GM23338 (cell line): ENCODE measurements around the gene AGBL4. TPM values are rescaled to one million over a fixed set of nuclear protein-coding genes. Genes with fewer than 3 reads are reported as not detected.
A peak's percentile ranks its signal among the peaks of the same experiment; 100 is the strongest.

Source experiments
- ATAC-seq: fragments of 200-7000 bp; cut with Tn5 transposase; 3 replicates; pipeline ENCODE4 v1.9.1; 2020
- DNase-seq: peaks from one replicate; pipeline ENCODE4 v3.0.0-alpha.2; 2015; ENCODE audit warnings: low spot score
- H2AFZ ChIP-seq: fragments of 200-600 bp; sonication (generic); 2 replicates; pipeline ENCODE4 v1.8.0; 2016; ENCODE audit warnings: antibody characterized with exemption, mild to moderate bottlenecking, moderate library complexity
- H3F3A ChIP-seq: fragments of 200-600 bp; sonication (generic); replicated peaks from 2 replicates; pipeline ENCODE4 v1.8.0; 2017; ENCODE audit warnings: antibody characterized with exemption, mixed run types, low read depth
- H3K27ac ChIP-seq: fragments of 200-600 bp; sonication (generic); 2 replicates; pipeline ENCODE4 v1.6.1; 2016; ENCODE audit warnings: low read depth
- H3K27me3 ChIP-seq: fragments of 200-600 bp; sonication (generic); 2 replicates; pipeline ENCODE4 v1.8.0; 2016; ENCODE audit warnings: mild to moderate bottlenecking, mixed run types, moderate library complexity; ENCODE audit not compliant: insufficient read depth
- H3K36me3 ChIP-seq: fragments of 200-600 bp; sonication (generic); 2 replicates; pipeline ENCODE4 v1.8.0; 2016; ENCODE audit warnings: mild to moderate bottlenecking; ENCODE audit not compliant: insufficient read depth
- H3K4me1 ChIP-seq: fragments of 200-600 bp; sonication (generic); 2 replicates; pipeline ENCODE4 v1.8.0; 2016; ENCODE audit warnings: mild to moderate bottlenecking, moderate library complexity; ENCODE audit not compliant: insufficient read depth
- H3K4me2 ChIP-seq: fragments of 200-600 bp; sonication (generic); 2 replicates; pipeline ENCODE4 v1.7.1; 2017; ENCODE audit warnings: mixed run types
- H3K4me3 ChIP-seq: fragments of 200-600 bp; sonication (generic); 2 replicates; pipeline ENCODE4 v1.6.1; 2016; ENCODE audit warnings: mixed run types
- H3K79me2 ChIP-seq: fragments of 200-600 bp; sonication (generic); replicated peaks from 2 replicates; pipeline ENCODE4 v1.8.0; 2017; ENCODE audit warnings: mild to moderate bottlenecking; ENCODE audit not compliant: insufficient read depth
- H3K9me2 ChIP-seq: fragments of 200-600 bp; sonication (generic); 2 replicates; pipeline ENCODE4 v1.8.0; 2017; ENCODE audit not compliant: insufficient read depth
- H4K20me1 ChIP-seq: fragments of 200-600 bp; sonication (generic); replicated peaks from 2 replicates; pipeline ENCODE4 v1.8.0; 2017; ENCODE audit warnings: mild to moderate bottlenecking; ENCODE audit not compliant: insufficient read depth
- H3K27ac Mint-ChIP-seq: 2 replicates; pipeline ENCODE4 v1.8.0; 2020; ENCODE audit warnings: inconsistent platforms, mild to moderate bottlenecking, moderate library complexity, mixed read lengths
- H3K27me3 Mint-ChIP-seq: 3 replicates; pipeline ENCODE4 v1.8.0; 2022; ENCODE audit warnings: low read depth, mild to moderate bottlenecking, moderate library complexity, mixed read lengths, inconsistent platforms; ENCODE audit not compliant: insufficient read depth, poor library complexity
- H3K36me3 Mint-ChIP-seq: 3 replicates; pipeline ENCODE4 v1.8.0; 2021; ENCODE audit warnings: low read depth, mild to moderate bottlenecking, inconsistent platforms, moderate library complexity, mixed read lengths
- H3K4me1 Mint-ChIP-seq: 3 replicates; pipeline ENCODE4 v1.8.0; 2020; ENCODE audit warnings: mild to moderate bottlenecking, inconsistent platforms, mixed read lengths
- H3K4me3 Mint-ChIP-seq: 3 replicates; pipeline ENCODE4 v1.8.0; 2021; ENCODE audit warnings: moderate library complexity, mild to moderate bottlenecking, inconsistent platforms, mixed read lengths
- H3K9me3 Mint-ChIP-seq: 3 replicates; pipeline ENCODE4 v1.8.0; 2020; ENCODE audit warnings: moderate library complexity, mild to moderate bottlenecking, inconsistent platforms, mixed read lengths
- CREB1 ChIP-seq: fragments of 250-450 bp; sonication (Bioruptor Pico); IDR thresholded peaks from 2 replicates; pipeline ENCODE4 v1.5.0; 2020; ENCODE audit warnings: low read depth, mild to moderate bottlenecking, moderate library complexity
- ETS1 ChIP-seq: IDR thresholded peaks from 2 replicates; pipeline ENCODE4 v1.6.1; 2016; ENCODE audit warnings: antibody characterized with exemption
- EZH2 ChIP-seq: fragments of 200-600 bp; sonication (generic); IDR thresholded peaks from one replicate; pipeline ENCODE4 v1.8.0; 2017; ENCODE audit warnings: antibody characterized with exemption, mild to moderate bottlenecking, low read depth; ENCODE audit not compliant: unreplicated experiment
- EZH2phosphoT487 ChIP-seq: fragments of 200-600 bp; sonication (generic); IDR thresholded peaks from one replicate; pipeline ENCODE4 v1.8.1; 2018; ENCODE audit warnings: antibody characterized with exemption; ENCODE audit not compliant: unreplicated experiment
- JUNB ChIP-seq: IDR thresholded peaks from one replicate; pipeline ENCODE4 v1.6.1; 2016; ENCODE audit warnings: antibody characterized with exemption; ENCODE audit not compliant: unreplicated experiment
- NANOG ChIP-seq: IDR thresholded peaks from 2 replicates; pipeline ENCODE4 v1.6.1; 2016; ENCODE audit warnings: antibody characterized with exemption, borderline replicate concordance
- POLR2AphosphoS5 ChIP-seq: IDR thresholded peaks from 2 replicates; pipeline ENCODE4 v1.6.1; 2016; ENCODE audit warnings: antibody characterized with exemption, low read depth
- STAT1 ChIP-seq: IDR thresholded peaks from one replicate; pipeline ENCODE4 v1.6.1; 2016; ENCODE audit warnings: antibody characterized with exemption; ENCODE audit not compliant: unreplicated experiment
- ZNF114 ChIP-seq: fragments of 250-450 bp; sonication (Bioruptor Pico); IDR thresholded peaks from 2 replicates; pipeline ENCODE4 v1.5.0; 2020; ENCODE audit warnings: mild to moderate bottlenecking, moderate library complexity
- ZNF331 ChIP-seq: fragments of 250-450 bp; sonication (Bioruptor Pico); IDR thresholded peaks from 2 replicates; pipeline ENCODE4 v1.5.0; 2020; ENCODE audit warnings: low read depth, mild to moderate bottlenecking, moderate library complexity
- ZNF462 ChIP-seq: fragments of 250-450 bp; sonication (Bioruptor Pico); IDR thresholded peaks from 2 replicates; pipeline ENCODE4 v1.5.0; 2020; ENCODE audit warnings: mild to moderate bottlenecking, moderate library complexity
- polyA plus RNA-seq: library from polyadenylated mRNA; unstranded; fragments of >200 nt; fragmentation: Nextera tagmentation; extraction: Ambion mirVana; gene quantifications from 2 replicates; pipeline ENCODE4 v1.2.1, GENCODE V29; 2016
- total RNA-seq: library from RNA; depleted of rRNA; stranded (reverse); fragments of >200 nt; shearing (Covaris generic); gene quantifications from 2 replicates; pipeline ENCODE4 v1.2.3, GENCODE V29; 2014
- TF ChIP-seq, protein P1 (sequence below), 2 experiments: fragments of 200-600 bp in 1 of 2; sonication (generic) in 1 of 2; conservative IDR thresholded peaks; 2 replicates each; pipeline versions ENCODE4 v1.5.1 to v1.6.1; 2016 to 2017; ENCODE audit warnings: antibody characterized with exemption in 2 of 2, low read depth in 2 of 2, mild to moderate bottlenecking in 2 of 2, moderate library complexity in 1 of 2
- TF ChIP-seq, protein P2 (sequence below): IDR thresholded peaks from one replicate; pipeline ENCODE4 v1.6.1; 2018; ENCODE audit warnings: antibody characterized with exemption; ENCODE audit not compliant: unreplicated experiment

The AGBL4 gene
- total and polyA plus RNA-seq, 2 experiments from 2014 or later: 0.91 to 1.5 TPM

DNA sequence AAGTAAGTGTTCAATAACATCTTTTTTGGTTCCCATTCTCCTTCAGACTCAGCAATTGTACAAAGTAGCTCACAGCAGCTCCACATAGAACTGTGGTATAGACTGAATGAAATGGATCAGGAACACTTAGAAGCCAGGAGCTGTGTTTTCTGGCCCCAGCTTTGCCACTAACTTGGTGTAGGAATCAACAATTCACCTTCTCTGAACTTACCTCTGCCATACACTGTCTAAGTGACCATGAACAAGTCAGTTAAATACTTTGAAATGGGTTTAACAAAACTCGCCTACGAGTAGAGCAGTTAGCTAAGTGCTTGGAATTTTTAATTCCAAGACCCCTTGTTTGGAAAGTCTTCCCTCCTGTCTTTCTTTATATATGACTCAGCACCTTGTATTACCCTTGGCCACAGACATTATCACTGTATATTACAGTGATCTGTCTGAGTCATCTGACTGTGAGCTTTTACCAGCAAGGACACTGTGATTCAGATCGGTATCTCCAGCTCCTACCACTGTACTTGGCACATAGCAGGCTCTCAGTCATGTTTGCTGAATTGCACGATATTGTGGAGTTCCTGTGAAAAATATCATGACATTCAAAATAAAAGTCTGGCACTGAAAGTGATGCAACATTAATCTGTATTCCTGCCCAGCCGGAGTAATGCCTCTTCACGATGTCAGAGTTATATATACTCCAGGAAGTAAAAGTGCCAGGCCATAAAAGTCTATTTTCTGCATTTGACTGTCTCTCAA lies 1145.4 kb downstream of the AGBL4 start:
- H3K4me2 ChIP-seq: no peak overlapping the region

More for the DNA sequence above, 1145.4 kb downstream of the AGBL4 start:
- Histone ChIP-seq H3K27ac (no peak overlapping the region), H3K27me3 (no peaks in the 10 kb centered on the region), H4K20me1 (no peaks in the 10 kb centered on the region), H3K36me3 (no peaks in the 10 kb centered on the region), H3F3A (no peaks in the 10 kb centered on the region), H3K4me3 (no peak overlapping the region), H3K4me1 (peaks cover 21% of the 10 kb centered on the region), H3K79me2 (no peaks in the 10 kb centered on the region), H2AFZ (no peak overlapping the region), H3K9me2 (no peaks in the 10 kb centered on the region)
- peaks cover 26% of the 10 kb centered on the region for H3K4me1 Mint-ChIP-seq
- DNase-seq: no peak
- no peaks in the 10 kb centered on the region for H3K9me3 Mint-ChIP-seq
- ATAC-seq: no peak
- H3K27ac Mint-ChIP-seq: peak overlapping the region; percentile 42; the same call in 1 of the 2 replicates
- TF ChIP-seq, protein P1, sequence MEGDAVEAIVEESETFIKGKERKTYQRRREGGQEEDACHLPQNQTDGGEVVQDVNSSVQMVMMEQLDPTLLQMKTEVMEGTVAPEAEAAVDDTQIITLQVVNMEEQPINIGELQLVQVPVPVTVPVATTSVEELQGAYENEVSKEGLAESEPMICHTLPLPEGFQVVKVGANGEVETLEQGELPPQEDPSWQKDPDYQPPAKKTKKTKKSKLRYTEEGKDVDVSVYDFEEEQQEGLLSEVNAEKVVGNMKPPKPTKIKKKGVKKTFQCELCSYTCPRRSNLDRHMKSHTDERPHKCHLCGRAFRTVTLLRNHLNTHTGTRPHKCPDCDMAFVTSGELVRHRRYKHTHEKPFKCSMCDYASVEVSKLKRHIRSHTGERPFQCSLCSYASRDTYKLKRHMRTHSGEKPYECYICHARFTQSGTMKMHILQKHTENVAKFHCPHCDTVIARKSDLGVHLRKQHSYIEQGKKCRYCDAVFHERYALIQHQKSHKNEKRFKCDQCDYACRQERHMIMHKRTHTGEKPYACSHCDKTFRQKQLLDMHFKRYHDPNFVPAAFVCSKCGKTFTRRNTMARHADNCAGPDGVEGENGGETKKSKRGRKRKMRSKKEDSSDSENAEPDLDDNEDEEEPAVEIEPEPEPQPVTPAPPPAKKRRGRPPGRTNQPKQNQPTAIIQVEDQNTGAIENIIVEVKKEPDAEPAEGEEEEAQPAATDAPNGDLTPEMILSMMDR (conservative IDR thresholded peaks at IDR 0.05; ENCODE audit: low read depth in 2 of 2): no peak
- TF ChIP-seq EZH2: no peak
- TF ChIP-seq ZNF114 (CRISPR knock-in tag): no peak
- TF ChIP-seq ZNF462 (CRISPR knock-in tag): no peak
- no peak for TF ChIP-seq NANOG
- no peak for TF ChIP-seq EZH2phosphoT487
- TF ChIP-seq POLR2AphosphoS5: no peak
- TF ChIP-seq, protein P2, sequence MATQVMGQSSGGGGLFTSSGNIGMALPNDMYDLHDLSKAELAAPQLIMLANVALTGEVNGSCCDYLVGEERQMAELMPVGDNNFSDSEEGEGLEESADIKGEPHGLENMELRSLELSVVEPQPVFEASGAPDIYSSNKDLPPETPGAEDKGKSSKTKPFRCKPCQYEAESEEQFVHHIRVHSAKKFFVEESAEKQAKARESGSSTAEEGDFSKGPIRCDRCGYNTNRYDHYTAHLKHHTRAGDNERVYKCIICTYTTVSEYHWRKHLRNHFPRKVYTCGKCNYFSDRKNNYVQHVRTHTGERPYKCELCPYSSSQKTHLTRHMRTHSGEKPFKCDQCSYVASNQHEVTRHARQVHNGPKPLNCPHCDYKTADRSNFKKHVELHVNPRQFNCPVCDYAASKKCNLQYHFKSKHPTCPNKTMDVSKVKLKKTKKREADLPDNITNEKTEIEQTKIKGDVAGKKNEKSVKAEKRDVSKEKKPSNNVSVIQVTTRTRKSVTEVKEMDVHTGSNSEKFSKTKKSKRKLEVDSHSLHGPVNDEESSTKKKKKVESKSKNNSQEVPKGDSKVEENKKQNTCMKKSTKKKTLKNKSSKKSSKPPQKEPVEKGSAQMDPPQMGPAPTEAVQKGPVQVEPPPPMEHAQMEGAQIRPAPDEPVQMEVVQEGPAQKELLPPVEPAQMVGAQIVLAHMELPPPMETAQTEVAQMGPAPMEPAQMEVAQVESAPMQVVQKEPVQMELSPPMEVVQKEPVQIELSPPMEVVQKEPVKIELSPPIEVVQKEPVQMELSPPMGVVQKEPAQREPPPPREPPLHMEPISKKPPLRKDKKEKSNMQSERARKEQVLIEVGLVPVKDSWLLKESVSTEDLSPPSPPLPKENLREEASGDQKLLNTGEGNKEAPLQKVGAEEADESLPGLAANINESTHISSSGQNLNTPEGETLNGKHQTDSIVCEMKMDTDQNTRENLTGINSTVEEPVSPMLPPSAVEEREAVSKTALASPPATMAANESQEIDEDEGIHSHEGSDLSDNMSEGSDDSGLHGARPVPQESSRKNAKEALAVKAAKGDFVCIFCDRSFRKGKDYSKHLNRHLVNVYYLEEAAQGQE: no peak
- no peak for TF ChIP-seq ZNF331 (CRISPR knock-in tag)
- no peak for TF ChIP-seq ETS1
- TF ChIP-seq STAT1: no peak
- no peak for TF ChIP-seq CREB1 (CRISPR knock-in tag)
- no peak for TF ChIP-seq JUNB
- peaks cover 2% of the 10 kb centered on the region for H3K27me3 Mint-ChIP-seq
- H3K36me3 Mint-ChIP-seq: no peaks in the 10 kb centered on the region
- H3K4me3 Mint-ChIP-seq: no peak overlapping the region
